ENCODE results near the gene PRDM1. TPM values are rescaled to one million over a fixed set of nuclear protein-coding genes. Genes with fewer than 3 reads are reported as not detected.

PRDM1 gene
- total and polyA plus RNA-seq, 8 donors: under 0.01 to 22.7 (median 5.0) TPM

DNA sequence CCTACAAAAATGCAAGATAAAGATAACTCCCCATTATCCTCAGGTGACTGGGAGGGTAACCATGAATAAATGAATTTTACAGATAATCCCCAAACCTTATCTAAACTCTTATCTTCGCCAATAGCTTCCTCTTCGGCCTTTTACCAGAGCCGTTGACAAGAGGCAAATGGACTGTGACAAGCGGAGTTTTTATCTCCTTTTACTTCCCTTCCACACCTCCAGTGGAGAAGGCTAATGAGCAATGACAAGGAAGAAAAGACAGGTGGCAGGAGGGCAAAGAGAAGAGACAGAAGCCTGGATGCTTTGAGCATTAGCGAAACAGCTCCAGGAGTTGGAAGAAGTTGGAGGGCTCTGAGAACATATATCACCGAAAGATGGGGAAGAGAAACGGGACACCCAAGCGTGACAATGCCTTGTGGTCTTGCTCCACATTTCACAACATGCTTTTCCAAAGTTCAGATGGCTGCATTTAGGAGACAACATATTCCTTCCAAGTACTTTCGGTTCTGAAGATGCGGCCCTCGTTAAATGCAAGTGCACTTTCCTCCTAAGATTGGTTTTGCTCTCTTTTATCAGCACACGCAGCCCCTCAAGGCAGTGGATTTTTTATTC is 69.2 kb downstream of the PRDM1 start:
- no peak for DNase-seq
- Histone ChIP-seq H3K4me3 (no peak overlapping the region), H3K4me1 (no peaks in the 10 kb centered on the region), H3K36me3 (no peaks in the 10 kb centered on the region), H3K27me3 (no peaks in the 10 kb centered on the region), H3K9me3 (no peaks in the 10 kb centered on the region), H3K27ac (no peak overlapping the region)
- intact Hi-C loops (cut with DNase I; ENCODE audit: low total_unique reads): no loop called here
- 82 to 88% (median 83%) methylated on average over 12 of the region's 12 CpGs for WGBS, 5 donors
- TF ChIP-seq POLR2AphosphoS5 (IDR thresholded peaks at IDR 0.05) (no peak), POLR2A (IDR thresholded peaks at IDR 0.05) (no peak), EP300 (IDR thresholded peaks at IDR 0.05) (no peak)
- TF ChIP-seq, protein P1, sequence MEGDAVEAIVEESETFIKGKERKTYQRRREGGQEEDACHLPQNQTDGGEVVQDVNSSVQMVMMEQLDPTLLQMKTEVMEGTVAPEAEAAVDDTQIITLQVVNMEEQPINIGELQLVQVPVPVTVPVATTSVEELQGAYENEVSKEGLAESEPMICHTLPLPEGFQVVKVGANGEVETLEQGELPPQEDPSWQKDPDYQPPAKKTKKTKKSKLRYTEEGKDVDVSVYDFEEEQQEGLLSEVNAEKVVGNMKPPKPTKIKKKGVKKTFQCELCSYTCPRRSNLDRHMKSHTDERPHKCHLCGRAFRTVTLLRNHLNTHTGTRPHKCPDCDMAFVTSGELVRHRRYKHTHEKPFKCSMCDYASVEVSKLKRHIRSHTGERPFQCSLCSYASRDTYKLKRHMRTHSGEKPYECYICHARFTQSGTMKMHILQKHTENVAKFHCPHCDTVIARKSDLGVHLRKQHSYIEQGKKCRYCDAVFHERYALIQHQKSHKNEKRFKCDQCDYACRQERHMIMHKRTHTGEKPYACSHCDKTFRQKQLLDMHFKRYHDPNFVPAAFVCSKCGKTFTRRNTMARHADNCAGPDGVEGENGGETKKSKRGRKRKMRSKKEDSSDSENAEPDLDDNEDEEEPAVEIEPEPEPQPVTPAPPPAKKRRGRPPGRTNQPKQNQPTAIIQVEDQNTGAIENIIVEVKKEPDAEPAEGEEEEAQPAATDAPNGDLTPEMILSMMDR (IDR thresholded peaks at IDR 0.05): no peak

DNA sequence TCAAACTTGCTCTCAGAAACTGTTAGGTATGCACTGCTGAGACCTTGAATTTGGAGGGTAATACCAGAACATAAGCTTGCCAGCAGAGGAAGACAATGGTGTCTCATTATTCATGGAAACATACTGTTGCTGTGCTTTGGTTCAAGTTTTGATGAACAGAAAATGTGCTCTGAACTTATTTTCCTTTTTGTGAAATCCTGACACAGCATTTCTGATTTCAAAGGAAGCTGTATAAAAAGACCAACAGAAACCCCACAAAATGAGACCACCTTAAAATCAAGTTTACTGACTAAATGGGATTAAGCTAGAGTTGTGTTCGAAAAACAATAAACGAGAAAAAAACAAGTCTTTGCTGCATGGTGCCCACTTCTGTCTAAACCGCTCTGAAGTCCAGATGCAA is 70.3 kb downstream of the PRDM1 start:
- Histone ChIP-seq H3K36me3 (no peaks in the 10 kb centered on the region), H3K9me3 (no peaks in the 10 kb centered on the region), H3K4me1 (no peaks in the 10 kb centered on the region), H3K27ac (no peak overlapping the region), H3K4me3 (no peak overlapping the region), H3K27me3 (no peaks in the 10 kb centered on the region)
- intact Hi-C loops (cut with DNase I; ENCODE audit: low total_unique reads): no loop called here
- no peak for DNase-seq
- WGBS, 5 donors: 69 to 92% (median 84%) methylated on average over 3 of the region's 3 CpGs
- no peak for TF ChIP-seq POLR2AphosphoS5 (IDR thresholded peaks at IDR 0.05)
- TF ChIP-seq POLR2A (IDR thresholded peaks at IDR 0.05): no peak
- TF ChIP-seq, protein P1 (IDR thresholded peaks at IDR 0.05): no peak
- TF ChIP-seq EP300 (IDR thresholded peaks at IDR 0.05): no peak

DNA sequence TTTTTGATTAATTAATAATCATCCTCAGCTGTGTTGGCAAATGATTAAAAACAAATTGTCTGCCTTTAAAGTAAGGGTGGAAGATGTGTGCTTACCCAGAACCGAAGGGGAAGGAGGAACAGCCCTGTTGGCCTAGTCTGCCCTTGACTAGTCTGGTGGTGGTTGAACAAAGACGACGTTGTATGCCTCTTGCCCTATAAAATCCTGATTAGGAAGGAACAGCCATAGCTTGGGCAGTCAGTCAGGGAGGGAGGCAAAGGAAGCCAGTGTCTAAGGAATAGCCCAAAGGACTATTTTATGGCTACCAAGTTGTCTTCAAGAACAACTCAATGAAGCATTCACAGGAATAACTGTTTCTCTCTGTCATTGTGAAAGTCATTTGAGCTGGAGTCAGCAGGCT is 70.7 kb downstream of the PRDM1 start:
- intact Hi-C loops (cut with DNase I; ENCODE audit: low total_unique reads): no loop called here

DNA sequence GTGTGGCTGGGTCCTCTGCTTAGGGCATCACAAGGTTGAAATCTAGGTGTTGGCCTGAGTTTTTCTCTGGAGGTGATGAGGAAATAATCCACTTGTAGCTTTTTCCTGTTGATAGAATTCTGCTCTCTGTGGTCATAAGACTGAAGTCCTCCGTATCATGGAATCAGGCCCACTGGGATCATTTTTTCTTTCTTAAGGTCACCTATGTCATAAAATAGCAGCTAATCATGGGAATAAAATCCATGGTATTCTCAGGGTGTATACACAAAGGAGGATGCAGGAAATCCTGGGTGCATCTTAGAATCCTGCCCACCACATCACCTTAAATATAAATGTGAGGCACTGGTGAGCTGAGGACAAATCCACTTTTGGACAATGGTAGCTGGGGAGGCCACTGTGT is 72.7 kb downstream of the PRDM1 start:
- peaks cover 0 to 10% (median 0%) of the 10 kb centered on the region in 4 donors for H3K4me1 ChIP-seq
- WGBS, 5 donors: 35 to 95% (median 90%) methylated on average over 1 of the region's 1 CpG
- no peak for TF ChIP-seq EP300 (IDR thresholded peaks at IDR 0.05)
- TF ChIP-seq POLR2A (IDR thresholded peaks at IDR 0.05): no peak
- TF ChIP-seq, protein P1 (IDR thresholded peaks at IDR 0.05): no peak
- no peak overlapping the region for H3K4me3 ChIP-seq
- no peak for DNase-seq
- H3K27ac ChIP-seq: no peak overlapping the region
- H3K27me3 ChIP-seq: no peaks in the 10 kb centered on the region
- intact Hi-C loops (cut with DNase I; ENCODE audit: low total_unique reads): no loop called here
- no peaks in the 10 kb centered on the region for H3K9me3 ChIP-seq
- no peaks in the 10 kb centered on the region for H3K36me3 ChIP-seq

More for the DNA sequence above, 70.7 kb downstream of the PRDM1 start:
- Histone ChIP-seq H3K4me1 (no peaks in the 10 kb centered on the region), H3K36me3 (no peaks in the 10 kb centered on the region), H3K27me3 (no peaks in the 10 kb centered on the region), H3K4me3 (no peak overlapping the region), H3K9me3 (no peaks in the 10 kb centered on the region), H3K27ac (no peak overlapping the region)
- TF ChIP-seq EP300 (IDR thresholded peaks at IDR 0.05): no peak
- TF ChIP-seq POLR2A (IDR thresholded peaks at IDR 0.05): no peak
- TF ChIP-seq POLR2AphosphoS5 (IDR thresholded peaks at IDR 0.05): no peak
- TF ChIP-seq, protein P1 (IDR thresholded peaks at IDR 0.05): no peak
- DNase-seq: no peak
- 33 to 61% (median 49%) methylated on average over 3 of the region's 3 CpGs for WGBS, 5 donors

Other genes starting within 250 kb of the PRDM1 start
- 10 to 100 TPM; 21.6 to 89.4 (median 34.4) TPM for gene ATG5, start 239.4 kb downstream of the PRDM1 start, total RNA-seq
- 10 to 100 TPM; 12.8 to 28.7 (median 18.1) TPM for gene ATG5, start 239.4 kb downstream of the PRDM1 start, polyA plus RNA-seq

All from stomach (tissue), 9 donors.